ENCODE results near the gene MOCS3. TPM values are rescaled to one million over a fixed set of nuclear protein-coding genes. Genes with fewer than 3 reads are reported as not detected.

MOCS3 gene
- total and polyA plus RNA-seq, 2 of the 4 experiments (the other 2 are of a cell fraction), result 3.3 to 9.9 TPM

GRCh38 chr20:50987493-50988210 is 29.0 kb downstream of the MOCS3 start:
- Histone ChIP-seq H2AK5ac (ENCODE audit: low read depth, low read length) (no peak overlapping the region; the same call in 1 of the 2 replicates), H2BK20ac (ENCODE audit: low read depth, low read length) (peak overlapping the region; percentile 63; the same call in 1 of the 2 replicates), H3K9ac (ENCODE audit: low read depth, low read length) (peak overlapping the region; percentile 38; the same call in 1 of the 2 replicates), H2AK9ac (replicated peaks; ENCODE audit: low read depth, low read length, poor library complexity) (peak overlapping the region; percentile 0), H2BK120ac (ENCODE audit: low read depth, low read length) (peak overlapping the region; percentile 56; the same call in 1 of the 2 replicates), H2BK5ac (ENCODE audit: low read depth, low read length, poor library complexity, severe bottlenecking) (no peak overlapping the region), H3K27ac (ENCODE audit: insufficient read depth, low read length) (no peak overlapping the region), H3K9me3 (ENCODE audit: control insufficient read depth, insufficient read depth, low read length) (no peaks in the 10 kb centered on the region), H3K4me2 (ENCODE audit: low read depth, low read length) (0 out of 2 replicates have a peak overlapping the region, but pooled peaks have one; percentile 34), H2BK15ac (ENCODE audit: low read depth, low read length) (peak overlapping the region; percentile 41; the same call in 1 of the 3 replicates), H3K4ac (ENCODE audit: low read depth, low read length) (peak overlapping the region; percentile 31), H3K18ac (ENCODE audit: low read depth, low read length) (no peak overlapping the region), H4K91ac (ENCODE audit: insufficient read depth, low read depth, low read length) (0 out of 2 replicates have a peak overlapping the region, but pooled peaks have one; percentile 18), H3K4me1 (ENCODE audit: control insufficient read depth, insufficient read depth, low read length) (peaks cover 3% of the 10 kb centered on the region), H2AFZ (replicated peaks; ENCODE audit: low read length, poor library complexity) (peak overlapping the region; percentile 74), H3K9me1 (ENCODE audit: insufficient read depth, low read length) (peaks cover 6% of the 10 kb centered on the region), H3K79me1 (ENCODE audit: low read depth in 1 of 2, low read length in 2 of 2) (no peaks in the 10 kb centered on the region), H3K27me3 (ENCODE audit: control insufficient read depth, insufficient read depth, low read length) (no peaks in the 10 kb centered on the region), H4K8ac (ENCODE audit: low read depth in 2 of 2, low read length in 2 of 2) (peak overlapping the region in 1 of 2 experiments; percentile 63; a peak in 1 of 4 replicates), H3K56ac (ENCODE audit: extremely low read depth, insufficient read depth, low read length) (no peak overlapping the region; the same call in 1 of the 2 replicates), H3K23ac (ENCODE audit: low read depth, low read length) (no peak overlapping the region), H4K5ac (ENCODE audit: low read depth, low read length) (no peak overlapping the region), H4K20me1 (ENCODE audit: insufficient read depth, low read length) (no peaks in the 10 kb centered on the region), H3K14ac (replicated peaks; ENCODE audit: low read depth, low read length) (no peak overlapping the region), H3K4me3 (ENCODE audit: insufficient read depth, low read depth, low read length) (no peak overlapping the region), H3K36me3 (ENCODE audit: control insufficient read depth, insufficient read depth, low read length) (no peaks in the 10 kb centered on the region)
- ChIA-PET CTCF (interaction anchor here (0.5 to 3.8 kb wide), 20 partner anchors 9 to 1087 kb away, joined by 3 to 50 read pairs (median 3); partner anchors contain the start of gene BCAS4), POLR2A (ENCODE audit: unreplicated experiment) (no interaction called here)
- in situ Hi-C loops (cut with MboI; ENCODE audit: low sequenced_read_pairs) (loop anchor here (5.0 to 25.0 kb wide), 6 partner anchors 320 to 1100 kb away; partner anchors contain the start of gene ATP9A), dilution Hi-C loops (cut with HindIII; ENCODE audit: low sequenced_read_pairs, unreplicated experiment) (no loop called here), intact Hi-C loops (cut with micrococcal nuclease) (loop anchor here (1.0 to 2.0 kb wide), 3 partner anchors 319 to 637 kb away; no protein-coding TSS in a partner anchor)
- 61% methylated on average over 3 of the region's 13 CpGs; no CpG with 5 or more reads in 1 of the 2 experiments for WGBS, 2 experiments (ENCODE audit: extremely low coverage in 2 of 2, insufficient read length in 1 of 2)
- DNase-seq (peak; percentile 90), ATAC-seq (ENCODE audit: low read depth) (peak; percentile 99)
- BruUV-seq (replicated peaks), result no TSS peak
- TF ChIP-seq SMC3 (IDR thresholded peaks at IDR 0.05; ENCODE audit: low read depth, low read length) (peak; percentile 87), POLR2A (IDR thresholded peaks at IDR 0.05; ENCODE audit: low read depth, low read length) (peak; percentile 53; the same call in 1 of the 2 replicates), BHLHE40 (IDR thresholded peaks at IDR 0.05; ENCODE audit: low read depth, low read length) (no peak), ELK1 (IDR thresholded peaks at IDR 0.05; ENCODE audit: borderline replicate concordance, low read depth, low read length) (no peak), CHD1 (IDR thresholded peaks at IDR 0.05; ENCODE audit: low read depth, low read length) (no peak), NFE2L2 (IDR thresholded peaks at IDR 0.05; ENCODE audit: low read depth, low read length) (no peak), RCOR1 (IDR thresholded peaks at IDR 0.05; ENCODE audit: insufficient replicate concordance, low read length) (no peak), CEBPB (IDR thresholded peaks at IDR 0.05; ENCODE audit: low read depth, low read length) (peak; percentile 53; the same call in 1 of the 2 replicates), RFX5 (IDR thresholded peaks at IDR 0.05; ENCODE audit: low read depth, low read length) (no peak), FOS (IDR thresholded peaks at IDR 0.05; ENCODE audit: low read depth, low read length) (no peak), USF2 (IDR thresholded peaks at IDR 0.05; ENCODE audit: low read depth, low read length) (no peak), MAFK (IDR thresholded peaks at IDR 0.05; ENCODE audit: low read depth, low read length) (no peak)
- TF ChIP-seq, protein P1, sequence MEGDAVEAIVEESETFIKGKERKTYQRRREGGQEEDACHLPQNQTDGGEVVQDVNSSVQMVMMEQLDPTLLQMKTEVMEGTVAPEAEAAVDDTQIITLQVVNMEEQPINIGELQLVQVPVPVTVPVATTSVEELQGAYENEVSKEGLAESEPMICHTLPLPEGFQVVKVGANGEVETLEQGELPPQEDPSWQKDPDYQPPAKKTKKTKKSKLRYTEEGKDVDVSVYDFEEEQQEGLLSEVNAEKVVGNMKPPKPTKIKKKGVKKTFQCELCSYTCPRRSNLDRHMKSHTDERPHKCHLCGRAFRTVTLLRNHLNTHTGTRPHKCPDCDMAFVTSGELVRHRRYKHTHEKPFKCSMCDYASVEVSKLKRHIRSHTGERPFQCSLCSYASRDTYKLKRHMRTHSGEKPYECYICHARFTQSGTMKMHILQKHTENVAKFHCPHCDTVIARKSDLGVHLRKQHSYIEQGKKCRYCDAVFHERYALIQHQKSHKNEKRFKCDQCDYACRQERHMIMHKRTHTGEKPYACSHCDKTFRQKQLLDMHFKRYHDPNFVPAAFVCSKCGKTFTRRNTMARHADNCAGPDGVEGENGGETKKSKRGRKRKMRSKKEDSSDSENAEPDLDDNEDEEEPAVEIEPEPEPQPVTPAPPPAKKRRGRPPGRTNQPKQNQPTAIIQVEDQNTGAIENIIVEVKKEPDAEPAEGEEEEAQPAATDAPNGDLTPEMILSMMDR (conservative IDR thresholded peaks at IDR 0.05; ENCODE audit: low read depth, low read length), result peak; percentile 96
